Measurements from ENCODE around the gene PCGF2. TPM values are rescaled to one million over a fixed set of nuclear protein-coding genes. Genes with fewer than 3 reads are reported as not detected.

Gene PCGF2
- total RNA-seq, 1 donor from 2014 or later, result 1.1 TPM

DNA sequence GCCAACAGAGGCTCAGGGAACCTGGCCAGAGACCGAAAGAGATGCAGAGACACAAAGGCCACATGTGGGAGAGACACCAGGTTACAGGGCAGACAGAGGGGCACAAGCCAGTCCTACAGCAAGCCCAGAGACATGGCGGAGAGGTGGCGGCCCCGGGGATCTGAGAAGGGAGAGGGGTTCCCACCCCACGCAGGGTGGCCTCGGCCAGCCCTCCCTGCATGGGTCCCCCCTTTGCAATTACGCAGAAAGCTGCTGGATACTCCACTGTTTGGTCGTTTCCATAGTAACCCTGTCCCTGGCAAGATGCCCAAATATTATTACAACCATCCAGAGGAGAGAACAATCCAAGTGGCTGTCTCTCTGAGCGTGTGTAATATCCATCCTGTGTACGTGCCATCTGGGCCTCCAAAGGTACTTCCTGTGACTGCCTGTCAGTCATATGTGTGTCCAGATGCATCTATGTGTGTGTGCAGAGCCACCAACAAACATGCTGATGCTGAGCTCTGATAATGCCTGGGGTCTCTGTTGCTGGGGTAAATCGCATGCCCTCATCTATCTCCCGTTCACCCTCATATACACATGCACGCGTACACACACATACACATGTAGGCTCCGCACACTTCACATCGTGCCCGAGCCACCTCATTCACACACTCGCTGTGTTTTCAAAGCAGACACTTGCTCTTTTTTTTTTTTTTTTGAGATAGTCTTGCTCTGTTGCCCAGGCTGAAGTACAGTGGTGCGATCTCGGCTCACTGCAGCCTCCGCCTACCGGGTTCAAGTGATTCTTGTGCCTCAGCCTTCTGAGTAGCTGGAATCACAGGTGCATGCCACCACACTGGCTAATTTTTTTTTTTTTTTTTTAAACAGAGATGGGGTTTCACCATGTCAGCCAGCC is 5.5 kb downstream of the PCGF2 start:
- FAIRE-seq (no peak), DNase-seq (ENCODE audit: low read depth) (peak; percentile 61)
- peaks cover 10% of the 10 kb centered on the region for H3K36me3 ChIP-seq (ENCODE audit: control insufficient read depth, insufficient read depth, low read length)
- no peaks in the 10 kb centered on the region for H3K27me3 ChIP-seq (ENCODE audit: control insufficient read depth, insufficient read depth, low read length)
- H3K4me3 ChIP-seq (ENCODE audit: low read depth, low read length), result no peak overlapping the region
- TF ChIP-seq, protein P1, sequence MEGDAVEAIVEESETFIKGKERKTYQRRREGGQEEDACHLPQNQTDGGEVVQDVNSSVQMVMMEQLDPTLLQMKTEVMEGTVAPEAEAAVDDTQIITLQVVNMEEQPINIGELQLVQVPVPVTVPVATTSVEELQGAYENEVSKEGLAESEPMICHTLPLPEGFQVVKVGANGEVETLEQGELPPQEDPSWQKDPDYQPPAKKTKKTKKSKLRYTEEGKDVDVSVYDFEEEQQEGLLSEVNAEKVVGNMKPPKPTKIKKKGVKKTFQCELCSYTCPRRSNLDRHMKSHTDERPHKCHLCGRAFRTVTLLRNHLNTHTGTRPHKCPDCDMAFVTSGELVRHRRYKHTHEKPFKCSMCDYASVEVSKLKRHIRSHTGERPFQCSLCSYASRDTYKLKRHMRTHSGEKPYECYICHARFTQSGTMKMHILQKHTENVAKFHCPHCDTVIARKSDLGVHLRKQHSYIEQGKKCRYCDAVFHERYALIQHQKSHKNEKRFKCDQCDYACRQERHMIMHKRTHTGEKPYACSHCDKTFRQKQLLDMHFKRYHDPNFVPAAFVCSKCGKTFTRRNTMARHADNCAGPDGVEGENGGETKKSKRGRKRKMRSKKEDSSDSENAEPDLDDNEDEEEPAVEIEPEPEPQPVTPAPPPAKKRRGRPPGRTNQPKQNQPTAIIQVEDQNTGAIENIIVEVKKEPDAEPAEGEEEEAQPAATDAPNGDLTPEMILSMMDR (IDR thresholded peaks at IDR 0.05; ENCODE audit: insufficient read depth, low read length, severe bottlenecking), result no peak

DNA sequence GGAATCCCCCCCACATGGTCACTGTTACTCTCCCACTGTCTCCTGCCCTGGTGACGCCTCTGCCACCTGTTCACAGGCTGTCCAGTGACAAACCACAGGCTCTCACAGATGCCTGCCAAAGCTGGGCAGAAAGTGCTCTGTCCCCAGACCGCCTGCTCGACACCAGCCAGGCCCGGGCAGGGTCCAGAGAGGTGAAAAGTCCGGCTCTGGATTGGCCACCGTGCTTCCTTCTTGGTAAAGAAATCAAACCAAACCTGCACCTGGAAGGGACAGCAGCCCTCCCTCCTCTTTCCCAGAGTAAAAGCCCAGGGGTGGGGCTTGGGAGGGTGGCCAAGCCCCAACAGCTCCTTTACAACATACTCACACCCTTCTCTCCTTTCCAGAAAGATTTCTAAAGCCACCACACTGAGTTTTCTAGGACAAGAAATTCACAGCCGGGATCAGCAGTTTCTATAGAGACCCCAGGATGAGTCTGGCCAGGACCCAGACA is 6.2 kb downstream of the PCGF2 start:
- Histone ChIP-seq H3K36me3 (ENCODE audit: control insufficient read depth, insufficient read depth, low read length) (peaks cover 10% of the 10 kb centered on the region), H3K27me3 (ENCODE audit: control insufficient read depth, insufficient read depth, low read length) (no peaks in the 10 kb centered on the region), H3K4me3 (ENCODE audit: low read depth, low read length) (no peak overlapping the region)
- DNase-seq (ENCODE audit: low read depth) (no peak), FAIRE-seq (no peak)
- TF ChIP-seq, protein P1 (IDR thresholded peaks at IDR 0.05; ENCODE audit: insufficient read depth, low read length, severe bottlenecking), result no peak

DNA sequence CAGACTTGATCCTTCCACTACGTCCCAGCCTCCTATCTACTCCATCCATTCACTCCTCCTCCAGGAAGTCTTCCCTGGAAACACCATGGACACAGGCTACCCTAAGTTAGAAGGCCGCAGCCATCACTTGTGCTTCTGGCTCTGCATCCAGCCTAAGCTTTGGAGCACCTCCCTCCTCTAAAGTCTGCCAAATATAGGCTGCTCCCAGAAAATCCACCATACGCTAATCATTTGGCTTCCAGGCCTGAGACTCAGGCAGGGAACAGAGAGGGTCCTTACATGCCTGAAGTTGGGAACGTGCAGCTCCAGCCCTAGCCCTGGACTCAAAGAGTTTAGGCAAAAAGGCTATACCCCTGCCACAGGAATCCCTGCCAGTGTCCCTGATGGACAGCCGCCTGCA is 6.7 kb downstream of the PCGF2 start:
- H3K36me3 ChIP-seq (ENCODE audit: control insufficient read depth, insufficient read depth, low read length), result peaks cover 10% of the 10 kb centered on the region
- no peak overlapping the region for H3K4me3 ChIP-seq (ENCODE audit: low read depth, low read length)
- TF ChIP-seq, protein P1 (IDR thresholded peaks at IDR 0.05; ENCODE audit: insufficient read depth, low read length, severe bottlenecking), result no peak
- no peak for FAIRE-seq
- H3K27me3 ChIP-seq (ENCODE audit: control insufficient read depth, insufficient read depth, low read length), result no peaks in the 10 kb centered on the region
- DNase-seq (ENCODE audit: low read depth), result no peak

DNA sequence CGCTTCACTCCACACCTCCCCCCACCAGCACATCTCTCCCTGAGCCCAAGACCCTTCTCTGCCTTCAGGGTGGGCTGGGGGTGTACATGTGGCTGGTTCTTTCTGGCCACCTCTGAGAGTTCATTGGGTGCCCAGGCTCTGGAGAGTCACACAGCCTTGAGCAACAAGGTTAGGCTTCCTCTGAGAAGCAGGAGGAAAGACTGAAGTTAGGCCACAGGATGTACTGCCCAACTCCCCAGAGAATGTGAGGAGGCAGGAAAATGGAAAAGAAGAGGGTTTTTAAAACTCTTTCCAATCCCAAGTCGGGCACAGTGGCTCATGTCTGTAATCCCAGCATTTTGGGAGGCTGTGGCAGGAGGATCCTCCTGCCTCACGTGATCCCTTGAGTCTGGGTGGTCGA is 7.3 kb downstream of the PCGF2 start:
- TF ChIP-seq, protein P1 (IDR thresholded peaks at IDR 0.05; ENCODE audit: insufficient read depth, low read length, severe bottlenecking), result no peak
- Histone ChIP-seq H3K36me3 (ENCODE audit: control insufficient read depth, insufficient read depth, low read length) (peaks cover 10% of the 10 kb centered on the region), H3K4me3 (ENCODE audit: low read depth, low read length) (no peak overlapping the region), H3K27me3 (ENCODE audit: control insufficient read depth, insufficient read depth, low read length) (no peaks in the 10 kb centered on the region)
- no peak for FAIRE-seq
- DNase-seq (ENCODE audit: low read depth), result no peak

DNA sequence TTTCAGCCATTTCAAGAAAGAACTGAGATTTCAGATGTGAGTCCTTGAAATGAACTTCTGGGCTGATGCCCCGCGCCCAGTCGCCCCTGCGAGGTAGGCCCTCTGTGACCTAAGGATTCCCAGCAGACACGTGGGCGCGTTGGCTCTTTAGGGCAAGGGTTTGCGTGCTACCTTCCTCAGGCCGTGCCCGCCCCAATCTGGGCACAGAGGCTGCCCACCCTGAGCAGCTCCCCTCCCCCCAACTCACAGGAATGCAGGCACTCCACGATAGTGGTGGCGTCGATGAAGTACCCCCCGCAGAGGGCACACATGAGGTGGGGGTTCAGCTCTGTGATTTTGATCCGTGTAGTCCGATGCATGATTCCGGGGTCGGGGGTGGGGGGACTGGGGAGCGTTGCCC is 8.1 kb downstream of the PCGF2 start:
- H3K4me3 ChIP-seq (ENCODE audit: low read depth, low read length), result no peak overlapping the region
- no peaks in the 10 kb centered on the region for H3K27me3 ChIP-seq (ENCODE audit: control insufficient read depth, insufficient read depth, low read length)
- peaks cover 13% of the 10 kb centered on the region for H3K36me3 ChIP-seq (ENCODE audit: control insufficient read depth, insufficient read depth, low read length)
- FAIRE-seq (no peak), DNase-seq (ENCODE audit: low read depth) (no peak)
- TF ChIP-seq, protein P1 (IDR thresholded peaks at IDR 0.05; ENCODE audit: insufficient read depth, low read length, severe bottlenecking), result no peak

All from bronchial epithelial cell (primary cell).